ENCODE results near the gene HPX.

The HPX gene

DNA sequence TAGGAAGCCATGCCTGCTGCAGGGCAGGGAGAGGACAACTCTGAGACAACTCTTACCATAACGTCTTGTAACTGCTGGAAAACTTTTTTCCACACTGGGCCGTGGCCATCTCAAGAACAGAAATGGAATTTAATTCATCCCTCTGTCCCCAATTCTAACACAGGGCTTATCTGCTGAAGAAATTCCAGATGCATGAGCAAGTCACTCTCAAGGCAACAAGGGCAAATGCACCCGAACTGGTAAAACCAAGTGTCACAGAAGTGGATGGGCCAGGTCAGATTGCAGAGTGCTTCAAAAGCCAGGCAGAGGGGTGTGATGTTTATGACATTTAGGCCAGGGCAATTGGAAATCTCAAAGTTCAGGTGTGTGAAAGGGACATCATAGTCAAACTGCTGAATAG is 43.2 kb downstream of the HPX start:
- TF ChIP-seq GATA3 (IDR thresholded peaks at IDR 0.05; ENCODE audit: low read depth, low read length) (no peak), GATA2 (IDR thresholded peaks at IDR 0.05; ENCODE audit: low read depth, low read length) (no peak)

GRCh38 chr11:6397156-6397555 is 43.6 kb downstream of the HPX start:
- TF ChIP-seq GATA3 (IDR thresholded peaks at IDR 0.05; ENCODE audit: low read depth, low read length), result no peak
- no peak for TF ChIP-seq GATA2 (IDR thresholded peaks at IDR 0.05; ENCODE audit: low read depth, low read length)

DNA sequence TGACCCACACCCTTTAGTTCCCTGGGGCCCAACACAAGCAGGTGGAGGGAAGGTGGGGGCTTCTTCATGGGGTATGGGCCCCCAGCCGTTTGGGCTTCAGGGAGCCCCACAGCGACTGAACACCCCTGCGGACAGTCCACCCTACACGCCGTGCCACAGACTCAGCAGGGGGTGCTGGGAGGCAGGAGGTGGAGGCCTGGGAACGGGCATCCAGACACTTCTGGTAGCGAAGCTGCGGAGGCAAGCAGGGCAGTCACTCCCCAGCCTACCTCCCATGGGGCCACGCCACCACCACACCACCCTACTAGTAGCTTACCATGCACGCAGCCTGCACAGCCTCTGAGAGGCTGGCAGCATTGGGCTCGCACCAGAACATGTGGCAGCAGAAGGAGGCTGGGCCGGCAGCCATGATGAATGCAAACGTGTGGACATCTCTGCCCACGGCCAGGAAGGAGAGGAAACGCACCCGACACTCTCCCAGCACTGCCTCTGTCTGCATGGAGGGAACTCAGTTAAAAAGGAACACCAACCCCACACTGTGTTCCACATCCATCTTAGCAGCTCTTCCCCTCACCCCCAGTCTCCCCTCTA is 45.2 kb downstream of the HPX start:
- TF ChIP-seq GATA2 (IDR thresholded peaks at IDR 0.05; ENCODE audit: low read depth, low read length), result no peak
- no peak for TF ChIP-seq GATA3 (IDR thresholded peaks at IDR 0.05; ENCODE audit: low read depth, low read length)

DNA sequence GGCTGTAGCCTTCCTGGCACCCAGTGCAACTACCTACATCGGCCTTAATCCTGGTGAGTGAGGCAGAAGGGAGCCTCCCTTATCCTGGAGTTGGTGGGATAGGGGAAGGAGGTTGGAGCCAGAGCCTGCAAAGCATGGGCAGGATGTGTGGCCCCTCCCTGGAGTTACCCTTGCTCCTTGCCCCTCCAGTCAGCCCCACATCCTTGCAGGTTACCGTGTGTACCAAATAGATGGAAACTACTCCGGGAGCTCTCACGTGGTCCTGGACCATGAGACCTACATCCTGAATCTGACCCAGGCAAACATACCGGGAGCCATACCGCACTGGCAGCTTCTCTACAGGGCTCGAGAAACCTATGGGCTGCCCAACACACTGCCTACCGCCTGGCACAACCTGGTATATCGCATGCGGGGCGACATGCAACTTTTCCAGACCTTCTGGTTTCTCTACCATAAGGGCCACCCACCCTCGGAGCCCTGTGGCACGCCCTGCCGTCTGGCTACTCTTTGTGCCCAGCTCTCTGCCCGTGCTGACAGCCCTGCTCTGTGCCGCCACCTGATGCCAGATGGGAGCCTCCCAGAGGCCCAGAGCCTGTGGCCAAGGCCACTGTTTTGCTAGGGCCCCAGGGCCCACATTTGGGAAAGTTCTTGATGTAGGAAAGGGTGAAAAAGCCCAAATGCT is 46.7 kb downstream of the HPX start:
- no peak for TF ChIP-seq GATA2 (IDR thresholded peaks at IDR 0.05; ENCODE audit: low read depth, low read length)
- TF ChIP-seq GATA3 (IDR thresholded peaks at IDR 0.05; ENCODE audit: low read depth, low read length), result no peak

DNA sequence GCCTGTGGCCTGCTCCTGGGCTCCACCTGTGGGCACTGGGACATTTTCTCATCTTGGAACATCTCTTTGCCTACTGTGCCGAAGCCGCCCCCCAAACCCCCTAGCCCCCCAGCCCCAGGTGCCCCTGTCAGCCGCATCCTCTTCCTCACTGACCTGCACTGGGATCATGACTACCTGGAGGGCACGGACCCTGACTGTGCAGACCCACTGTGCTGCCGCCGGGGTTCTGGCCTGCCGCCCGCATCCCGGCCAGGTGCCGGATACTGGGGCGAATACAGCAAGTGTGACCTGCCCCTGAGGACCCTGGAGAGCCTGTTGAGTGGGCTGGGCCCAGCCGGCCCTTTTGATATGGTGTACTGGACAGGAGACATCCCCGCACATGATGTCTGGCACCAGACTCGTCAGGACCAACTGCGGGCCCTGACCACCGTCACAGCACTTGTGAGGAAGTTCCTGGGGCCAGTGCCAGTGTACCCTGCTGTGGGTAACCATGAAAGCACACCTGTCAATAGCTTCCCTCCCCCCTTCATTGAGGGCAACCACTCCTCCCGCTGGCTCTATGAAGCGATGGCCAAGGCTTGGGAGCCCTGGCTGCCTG is 49.2 kb downstream of the HPX start:
- TF ChIP-seq GATA3 (IDR thresholded peaks at IDR 0.05; ENCODE audit: low read depth, low read length), result no peak
- no peak for TF ChIP-seq GATA2 (IDR thresholded peaks at IDR 0.05; ENCODE audit: low read depth, low read length)

- TF ChIP-seq GATA3 (IDR thresholded peaks at IDR 0.05; ENCODE audit: low read depth, low read length) (no peak), GATA2 (IDR thresholded peaks at IDR 0.05; ENCODE audit: low read depth, low read length) (no peak)
These were observed 49.9 kb downstream of the HPX start for GRCh38 chr11:6390718-6391469.

DNA sequence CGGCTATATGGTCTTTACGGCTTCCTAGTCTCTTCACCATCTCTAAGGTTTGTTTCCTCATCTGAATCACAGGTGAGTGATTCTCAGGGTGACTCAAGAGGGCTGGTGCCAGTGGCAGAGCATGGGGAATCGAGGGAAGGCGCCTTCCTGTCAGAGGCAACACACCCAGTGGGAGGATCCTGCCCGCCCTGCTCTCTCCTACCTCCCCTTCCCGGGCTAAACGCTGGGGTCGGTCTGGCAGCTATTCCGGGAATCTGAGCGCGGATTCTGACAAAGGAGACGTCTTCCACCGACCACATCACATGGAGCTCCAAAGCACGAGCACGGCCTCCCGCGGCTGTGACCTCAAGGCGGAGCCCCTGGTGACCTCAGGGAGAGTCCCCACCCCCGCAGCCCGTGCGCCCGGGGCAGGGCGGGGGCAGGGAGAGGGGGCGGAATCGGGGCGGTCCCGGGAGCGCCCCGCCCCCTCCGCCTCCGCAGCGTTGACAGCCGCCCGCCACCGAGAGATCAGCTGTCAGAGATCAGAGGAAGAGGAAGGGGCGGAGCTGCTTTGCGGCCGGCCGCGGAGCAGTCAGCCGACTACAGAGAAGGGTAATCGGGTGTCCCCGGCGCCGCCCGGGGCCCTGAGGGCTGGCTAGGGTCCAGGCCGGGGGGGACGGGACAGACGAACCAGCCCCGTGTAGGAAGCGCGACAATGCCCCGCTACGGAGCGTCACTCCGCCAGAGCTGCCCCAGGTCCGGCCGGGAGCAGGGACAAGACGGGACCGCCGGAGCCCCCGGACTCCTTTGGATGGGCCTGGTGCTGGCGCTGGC is 50.7 kb downstream of the HPX start, which contains the start of gene SMPD1:
SMPD1 (plus strand) TSS at position 570 of the 813 bp plus-strand sequence; CDS start at position 695, 125 bp downstream.
- no peak for TF ChIP-seq GATA3 (IDR thresholded peaks at IDR 0.05; ENCODE audit: low read depth, low read length)
- no peak for TF ChIP-seq GATA2 (IDR thresholded peaks at IDR 0.05; ENCODE audit: low read depth, low read length)

- no peak for TF ChIP-seq GATA3 (IDR thresholded peaks at IDR 0.05; ENCODE audit: low read depth, low read length)
- TF ChIP-seq GATA2 (IDR thresholded peaks at IDR 0.05; ENCODE audit: low read depth, low read length), result no peak
These were observed 52.0 kb downstream of the HPX start for GRCh38 chr11:6388748-6389147.

GRCh38 chr11:6387811-6388599 is 52.8 kb downstream of the HPX start:
- no peak for TF ChIP-seq GATA3 (IDR thresholded peaks at IDR 0.05; ENCODE audit: low read depth, low read length)
- no peak for TF ChIP-seq GATA2 (IDR thresholded peaks at IDR 0.05; ENCODE audit: low read depth, low read length)

- TF ChIP-seq GATA3 (IDR thresholded peaks at IDR 0.05; ENCODE audit: low read depth, low read length) (no peak), GATA2 (IDR thresholded peaks at IDR 0.05; ENCODE audit: low read depth, low read length) (no peak)
These were observed 55.6 kb downstream of the HPX start for GRCh38 chr11:6385046-6385777.
